AG09309 (cell line): ENCODE measurements around the gene HASPIN.
"Not testable (repeated sequence)": the region's sequence is repeated elsewhere in the genome, so short reads cannot be mapped to it uniquely, and the experiment has no call there.

ENCODE experiments used
- DNase-seq: peaks from one replicate; pipeline ENCODE4 v3.0.0-alpha.2; 2010; ENCODE audit warnings: low read depth
- H3K4me3 ChIP-seq: 2 replicates; pipeline ENCODE4 v1.5.1; 2011; ENCODE audit warnings: mild to moderate bottlenecking, low read depth, low read length, moderate library complexity; ENCODE audit not compliant: control insufficient read depth
- TF ChIP-seq, protein P1 (sequence below): IDR thresholded peaks from 2 replicates; pipeline ENCODE4 v1.5.1; 2011; ENCODE audit warnings: mild to moderate bottlenecking, low read depth, low read length, inconsistent platforms; ENCODE audit not compliant: insufficient read depth, control insufficient read depth; ENCODE audit errors: missing control alignments

HASPIN gene

DNA sequence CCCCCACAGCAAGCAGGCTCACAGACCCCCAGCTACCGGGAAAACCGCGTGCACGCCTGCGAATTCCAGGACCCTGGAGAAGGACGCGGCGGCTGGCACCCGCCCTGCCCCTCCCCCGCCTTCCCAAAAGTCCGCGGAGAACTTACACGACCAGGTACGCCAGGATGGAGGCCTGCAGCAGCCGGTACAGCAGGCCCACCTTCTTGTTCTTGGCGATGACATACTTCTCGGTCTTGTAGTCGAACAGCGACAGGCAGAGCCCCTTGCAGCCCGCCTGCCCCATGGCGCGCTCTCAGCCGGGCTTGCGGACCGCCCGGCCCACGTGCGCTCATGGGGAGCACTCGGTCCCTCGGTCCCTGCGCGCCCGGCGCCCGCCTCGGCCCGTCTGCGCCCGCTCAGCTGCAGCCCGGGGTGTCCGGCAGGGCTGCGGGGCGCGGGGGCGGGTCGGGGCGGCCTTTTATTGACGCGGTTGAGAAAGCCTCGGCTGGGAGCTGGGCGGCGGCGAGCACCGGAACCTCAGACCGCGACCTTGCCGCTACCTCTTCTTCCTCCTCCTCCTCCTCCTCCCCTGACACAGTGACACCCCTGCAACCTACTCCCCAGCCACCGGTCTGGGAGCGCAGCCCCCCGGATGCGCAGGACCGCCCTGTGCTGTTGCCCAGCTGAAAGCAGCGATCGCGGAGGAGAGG lies 27.8 kb upstream of the HASPIN start, which contains the start of gene P2RX5:
TSS of gene P2RX5 (minus strand) at position 433 of the 689 bp plus-strand sequence. CDS start at position 283, 150 bp downstream.
- no peak for DNase-seq
- H3K4me3 ChIP-seq, result peak within 1 kb of the TSS; percentile 56

DNA sequence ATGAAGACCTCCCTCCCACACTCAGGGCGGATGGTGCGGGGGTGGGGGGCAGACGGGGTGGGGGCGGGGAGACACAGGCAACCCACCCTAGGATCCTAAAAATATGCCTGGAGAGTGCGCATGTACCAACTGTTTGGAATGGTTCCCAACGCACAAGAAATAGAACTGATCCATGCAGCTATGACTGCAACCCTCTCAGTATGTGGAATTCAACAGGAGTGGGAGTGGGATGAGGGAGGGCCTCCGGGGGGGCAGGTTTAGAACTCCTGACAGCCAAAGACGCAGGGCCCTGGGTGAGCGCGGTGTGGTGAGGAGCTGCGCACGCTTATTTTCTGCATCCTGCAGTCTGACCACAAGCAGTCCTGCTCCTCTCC lies 26.6 kb upstream of the HASPIN start:
- TF ChIP-seq, protein P1, sequence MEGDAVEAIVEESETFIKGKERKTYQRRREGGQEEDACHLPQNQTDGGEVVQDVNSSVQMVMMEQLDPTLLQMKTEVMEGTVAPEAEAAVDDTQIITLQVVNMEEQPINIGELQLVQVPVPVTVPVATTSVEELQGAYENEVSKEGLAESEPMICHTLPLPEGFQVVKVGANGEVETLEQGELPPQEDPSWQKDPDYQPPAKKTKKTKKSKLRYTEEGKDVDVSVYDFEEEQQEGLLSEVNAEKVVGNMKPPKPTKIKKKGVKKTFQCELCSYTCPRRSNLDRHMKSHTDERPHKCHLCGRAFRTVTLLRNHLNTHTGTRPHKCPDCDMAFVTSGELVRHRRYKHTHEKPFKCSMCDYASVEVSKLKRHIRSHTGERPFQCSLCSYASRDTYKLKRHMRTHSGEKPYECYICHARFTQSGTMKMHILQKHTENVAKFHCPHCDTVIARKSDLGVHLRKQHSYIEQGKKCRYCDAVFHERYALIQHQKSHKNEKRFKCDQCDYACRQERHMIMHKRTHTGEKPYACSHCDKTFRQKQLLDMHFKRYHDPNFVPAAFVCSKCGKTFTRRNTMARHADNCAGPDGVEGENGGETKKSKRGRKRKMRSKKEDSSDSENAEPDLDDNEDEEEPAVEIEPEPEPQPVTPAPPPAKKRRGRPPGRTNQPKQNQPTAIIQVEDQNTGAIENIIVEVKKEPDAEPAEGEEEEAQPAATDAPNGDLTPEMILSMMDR, result no peak
- no peak for DNase-seq
- H3K4me3 ChIP-seq, result no peak overlapping the region

More for the DNA sequence above, 27.8 kb upstream of the HASPIN start, which contains the start of gene P2RX5:
- TF ChIP-seq, protein P1, result no peak

DNA sequence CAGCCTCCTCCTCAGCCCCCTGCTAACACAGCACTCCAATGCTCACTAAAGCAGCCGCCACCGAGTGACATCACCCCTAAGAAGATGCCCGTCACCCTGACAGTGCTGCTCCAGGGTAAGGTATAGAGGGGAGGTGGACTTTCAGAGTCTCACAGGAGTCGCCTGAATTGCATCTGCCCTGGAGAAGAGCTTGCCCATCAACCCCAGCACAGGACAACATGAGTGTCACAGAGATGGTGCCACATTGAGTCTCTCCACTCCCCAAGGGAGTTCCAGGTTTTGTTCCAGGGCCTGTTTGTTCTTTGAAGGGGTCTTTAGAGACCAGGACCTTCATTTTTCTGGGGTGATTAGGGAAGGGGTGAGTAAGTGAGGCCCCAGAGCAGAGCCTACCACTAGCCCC lies 25.6 kb upstream of the HASPIN start:
- H3K4me3 ChIP-seq, result no peak overlapping the region
- no peak for DNase-seq
- TF ChIP-seq, protein P1, result no peak

DNA sequence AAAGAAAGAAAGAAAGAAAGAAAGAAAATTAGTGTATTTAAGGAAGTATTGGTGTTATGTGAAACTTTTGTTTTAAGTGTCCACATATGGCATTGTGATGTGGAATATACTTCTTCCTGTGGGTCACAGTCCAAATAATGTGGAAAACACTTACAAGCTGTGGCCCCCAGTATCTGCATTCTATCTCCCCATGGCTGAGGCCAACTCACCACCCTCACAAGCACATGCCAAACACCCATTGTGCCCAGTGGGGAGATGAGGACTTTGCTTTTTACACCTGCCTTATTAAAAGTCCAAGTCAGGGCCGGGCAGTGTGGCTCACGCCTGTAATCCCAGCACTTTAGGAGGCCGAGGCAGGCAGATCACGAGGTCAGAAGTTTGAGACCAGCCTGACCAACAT lies 23.8 kb upstream of the HASPIN start:
- no peak overlapping the region for H3K4me3 ChIP-seq
- TF ChIP-seq, protein P1, result no peak
- no peak for DNase-seq

DNA sequence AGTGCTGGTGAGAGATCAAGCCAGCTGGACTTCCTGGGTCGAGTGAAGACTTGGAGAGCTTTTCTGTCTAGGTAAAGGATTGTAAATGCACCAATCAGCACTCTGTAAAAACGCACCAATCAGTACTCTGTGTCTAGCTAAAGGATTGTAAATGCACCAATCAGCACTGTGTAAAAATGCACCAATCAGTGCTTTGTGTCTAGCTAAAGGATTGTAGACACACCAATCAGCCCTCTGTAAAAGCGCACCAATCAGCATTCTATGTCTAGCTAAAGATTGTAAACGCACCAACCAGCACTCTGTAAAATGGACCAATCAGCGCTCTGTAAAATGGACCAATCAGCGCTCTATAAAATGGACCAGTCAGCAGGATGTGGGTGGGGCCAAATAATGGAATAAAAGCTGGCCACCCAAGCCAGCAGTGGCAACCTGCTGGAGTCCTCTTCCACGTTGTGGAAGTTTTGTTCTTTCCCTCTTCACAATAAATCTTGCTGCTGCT lies 21.6 kb upstream of the HASPIN start:
- H3K4me3 ChIP-seq, DNase-seq: not testable (repeated sequence)

DNA sequence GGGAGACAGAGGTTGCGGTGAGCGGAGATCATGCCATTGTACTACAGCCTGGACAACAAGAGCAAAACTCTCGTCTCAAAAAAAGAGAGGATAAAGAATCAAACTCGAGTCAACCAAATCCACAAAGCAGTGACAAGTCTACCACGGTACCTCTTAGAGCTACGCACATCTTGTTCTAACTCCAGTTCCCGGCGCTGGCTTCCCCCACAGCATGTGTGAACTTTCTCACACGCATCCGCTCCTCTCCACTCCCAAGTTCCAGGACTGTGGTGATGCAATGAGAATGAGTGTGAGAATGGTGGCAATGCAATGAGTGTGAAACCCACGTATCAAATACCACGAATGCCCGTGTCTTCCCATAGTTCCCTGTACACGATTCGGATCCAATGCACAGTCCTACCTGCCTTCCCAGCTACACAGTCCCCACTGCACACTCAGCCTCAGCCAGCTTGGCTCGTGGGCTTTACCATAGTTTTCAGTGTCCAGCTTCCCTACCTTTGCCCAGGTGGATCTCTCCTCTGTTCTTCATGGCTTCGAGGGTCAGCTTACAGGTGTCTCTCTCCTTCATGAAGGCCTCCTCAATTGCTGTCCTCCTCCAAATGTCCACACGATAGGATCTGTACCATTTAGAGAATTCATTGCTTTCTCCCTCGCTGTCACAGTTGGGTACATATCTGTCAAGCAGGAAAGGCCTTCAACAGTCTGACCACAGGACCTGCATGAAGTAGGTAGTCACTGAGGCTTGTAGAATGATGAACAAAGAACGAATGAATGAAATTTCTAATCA lies 18.6 kb upstream of the HASPIN start:
- no peak for DNase-seq
- H3K4me3 ChIP-seq, result no peak overlapping the region
- TF ChIP-seq, protein P1, result no peak

DNA sequence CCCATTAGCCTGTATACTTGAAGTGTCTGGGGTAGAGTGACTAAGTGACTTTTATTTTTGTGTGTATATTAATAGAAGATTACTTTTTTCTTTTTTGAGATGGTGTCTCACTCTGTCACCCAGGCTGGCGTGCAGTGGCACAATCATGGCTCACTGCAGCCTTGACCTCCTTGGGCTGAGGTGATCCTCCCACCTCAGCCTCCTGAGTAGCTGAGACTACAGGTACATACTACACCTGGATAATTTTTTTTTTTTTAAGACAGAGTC lies 18.1 kb upstream of the HASPIN start:
- DNase-seq, H3K4me3 ChIP-seq: not testable (repeated sequence)
